ENCODE results near the gene RASAL1.

The RASAL1 gene

DNA sequence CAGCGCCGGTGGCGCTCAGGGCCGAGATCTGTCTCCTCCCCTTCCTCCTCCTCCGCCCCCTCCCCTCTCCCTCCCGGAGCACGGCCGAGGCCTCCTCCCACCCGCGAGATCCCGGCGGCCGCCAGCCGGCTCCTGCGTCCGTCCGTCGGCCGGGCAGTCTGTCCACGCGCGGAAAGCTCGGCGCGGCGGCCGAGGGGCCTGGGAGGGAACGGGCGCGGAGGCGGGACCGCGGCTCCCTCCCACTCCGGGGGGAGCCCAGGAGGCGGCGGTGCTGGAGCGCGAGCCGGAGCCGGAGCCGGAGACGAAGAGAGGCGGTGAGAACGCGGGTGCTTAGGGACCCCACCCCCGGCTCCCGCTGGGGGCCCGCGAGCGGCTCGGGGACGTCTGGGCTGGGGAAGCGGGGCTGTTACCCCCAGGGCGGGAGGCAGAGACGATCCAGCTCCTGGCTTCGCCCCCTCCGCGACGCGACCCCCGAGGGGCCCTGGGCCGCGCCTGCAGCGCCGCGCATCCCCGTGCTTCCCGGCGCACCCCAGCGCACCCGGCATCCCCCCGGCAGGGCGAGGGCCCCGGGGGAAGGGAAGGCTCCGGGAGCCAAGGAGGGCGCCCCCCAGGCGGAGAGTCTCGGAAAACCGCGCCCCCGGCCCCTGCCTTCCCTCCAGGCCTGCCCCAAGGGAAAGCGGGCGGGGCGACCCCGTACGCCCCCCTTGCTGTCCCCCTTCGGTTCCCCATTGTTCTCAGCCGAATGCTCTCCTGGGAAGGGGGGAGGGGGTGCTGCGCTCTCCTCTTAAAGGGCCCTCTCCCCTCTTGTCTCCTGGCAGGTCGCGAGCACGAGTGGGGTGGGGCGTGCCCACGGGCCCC is 78.7 kb downstream of the RASAL1 start, which contains the start of gene DTX1:
TSS of gene DTX1 (plus strand) at position 100 of the 858 bp plus-strand sequence. CDS start 1,463 bp downstream, outside the sequence.
- DNase-seq (ENCODE audit: low read depth): peak; percentile 14

DNA sequence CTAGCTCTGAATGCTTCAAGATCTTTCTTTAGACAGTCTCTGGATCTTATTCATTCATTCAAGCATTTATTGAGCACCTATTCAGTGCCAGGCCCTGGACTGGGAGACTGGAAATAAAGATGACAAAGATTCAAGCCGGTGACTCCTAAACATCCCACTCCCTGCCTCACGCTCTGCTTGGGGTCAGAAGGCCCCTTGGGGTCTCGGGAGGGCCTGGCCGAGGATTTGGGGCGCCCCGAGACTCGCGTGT is 79.3 kb downstream of the RASAL1 start:
- no peak for DNase-seq (ENCODE audit: low read depth)

DNA sequence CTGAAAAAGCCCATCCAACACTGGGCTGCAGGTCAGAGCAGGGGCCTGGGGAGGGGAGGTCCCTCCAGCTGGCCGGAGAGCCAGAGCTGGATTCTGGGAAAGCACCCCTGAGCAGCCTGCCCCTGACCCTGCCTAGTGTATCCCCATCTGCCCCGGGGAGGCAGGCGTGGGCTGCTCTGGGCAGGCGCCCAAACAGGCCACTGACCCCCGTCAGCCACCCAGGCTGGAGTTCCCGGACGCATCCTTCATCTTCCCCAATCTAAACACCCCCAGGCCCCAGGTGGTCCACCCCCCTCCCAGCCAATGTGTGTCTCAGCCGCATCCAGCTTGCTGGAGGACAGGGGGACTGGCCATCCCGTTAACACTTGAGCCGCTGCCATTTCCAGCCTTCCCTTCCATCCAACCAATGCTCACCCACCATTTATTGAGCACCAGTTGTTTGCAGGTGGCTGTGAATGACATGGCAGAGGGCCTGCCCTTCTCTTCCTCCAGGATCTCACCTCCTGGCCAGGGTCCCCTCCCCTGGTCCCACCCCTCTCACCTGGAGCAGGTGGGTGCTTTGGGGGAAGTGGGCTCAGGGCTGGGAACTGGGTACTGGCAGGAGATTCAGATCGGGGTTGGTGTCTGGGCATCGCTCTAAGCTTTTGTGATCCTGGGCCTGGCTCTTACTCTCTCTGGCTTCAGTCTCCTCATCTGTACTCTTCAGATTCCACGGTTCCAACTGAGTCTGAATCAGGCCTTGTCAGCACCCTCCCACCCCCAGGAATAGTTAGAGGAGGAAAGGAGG is 79.8 kb downstream of the RASAL1 start:
- DNase-seq (ENCODE audit: low read depth): no peak

DNA sequence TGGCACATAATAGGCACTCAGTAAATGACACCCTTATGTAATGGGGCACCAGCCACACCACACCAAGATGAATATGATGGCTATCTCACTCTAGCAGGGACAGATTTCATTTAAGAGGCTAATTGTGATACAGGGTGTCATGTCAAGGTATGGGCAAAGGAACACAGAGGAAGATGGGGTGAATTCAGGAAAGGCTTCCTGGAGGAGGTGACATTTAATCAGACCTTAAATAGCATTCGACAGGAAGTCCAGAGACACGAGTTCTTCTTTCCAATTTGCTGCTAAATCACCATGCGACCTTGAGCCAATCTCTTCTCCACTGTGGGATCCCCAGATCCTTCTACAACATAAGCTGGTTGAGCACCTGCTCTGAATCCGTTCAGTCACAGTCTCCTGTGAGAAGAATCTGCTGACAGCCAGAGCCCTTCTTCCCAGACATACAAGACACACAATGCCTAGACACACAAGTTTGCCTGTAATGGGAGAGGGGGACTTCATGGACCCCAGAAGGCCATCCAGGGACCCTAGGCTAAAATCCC is 80.5 kb downstream of the RASAL1 start:
- DNase-seq (ENCODE audit: low read depth): no peak

DNA sequence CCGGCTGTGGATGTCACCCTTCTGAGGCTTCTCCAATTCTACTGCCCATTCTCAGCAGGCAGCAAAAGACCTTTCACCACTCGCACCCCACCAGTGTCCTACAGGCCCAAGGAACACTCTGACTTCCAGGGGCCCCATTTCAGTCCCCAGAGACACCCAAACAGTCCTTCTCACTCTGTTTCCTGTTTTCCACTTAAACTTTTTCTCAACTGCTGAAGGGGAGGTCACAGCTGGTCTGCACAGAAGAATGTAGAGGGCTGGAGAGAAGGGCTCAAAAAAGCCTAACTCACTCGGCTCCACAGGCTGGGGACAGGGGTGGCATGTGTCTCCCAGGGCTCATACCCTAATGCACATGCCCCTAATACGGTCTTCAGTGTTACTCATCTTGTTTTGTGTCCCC is 83.2 kb downstream of the RASAL1 start:
- DNase-seq (ENCODE audit: low read depth): no peak

DNA sequence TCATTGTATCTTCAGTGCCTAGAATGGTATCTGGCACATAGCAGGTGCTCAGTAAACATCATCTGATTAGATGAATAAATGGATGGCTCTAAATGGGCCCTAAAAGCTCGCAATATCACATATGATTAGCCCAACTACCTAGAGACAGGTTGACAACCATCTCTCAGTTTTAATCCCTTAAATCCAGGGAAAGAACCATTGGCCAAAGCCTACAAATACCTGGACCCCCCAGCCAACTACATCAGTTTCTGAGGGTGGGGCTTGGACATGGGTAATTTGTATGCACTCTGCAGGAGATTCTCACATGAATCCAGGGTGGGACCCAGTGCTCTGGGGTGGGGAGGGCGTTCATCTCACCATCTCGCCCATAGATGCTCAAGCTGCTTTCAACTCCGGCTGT is 83.8 kb downstream of the RASAL1 start:
- DNase-seq (ENCODE audit: low read depth): no peak

DNA sequence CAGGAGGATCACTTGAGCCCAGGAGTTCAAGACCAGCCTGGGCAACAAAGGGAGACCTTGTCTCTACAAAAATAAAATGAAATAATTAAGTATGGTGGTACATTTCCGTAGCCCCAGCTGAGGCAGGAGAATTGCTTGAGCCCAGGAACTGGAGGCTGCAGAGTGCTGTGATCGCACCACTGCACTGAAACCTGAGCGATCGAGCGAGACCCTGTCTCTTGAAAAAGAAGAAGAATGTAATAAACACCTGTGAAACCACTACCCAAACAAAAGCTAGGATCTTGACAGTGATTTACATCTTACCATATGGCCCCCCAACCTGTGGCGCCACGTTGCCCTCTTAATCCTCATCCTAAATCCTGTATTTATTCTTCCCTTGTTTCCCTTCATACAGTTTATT is 84.8 kb downstream of the RASAL1 start:
- DNase-seq (ENCODE audit: low read depth): no peak

DNA sequence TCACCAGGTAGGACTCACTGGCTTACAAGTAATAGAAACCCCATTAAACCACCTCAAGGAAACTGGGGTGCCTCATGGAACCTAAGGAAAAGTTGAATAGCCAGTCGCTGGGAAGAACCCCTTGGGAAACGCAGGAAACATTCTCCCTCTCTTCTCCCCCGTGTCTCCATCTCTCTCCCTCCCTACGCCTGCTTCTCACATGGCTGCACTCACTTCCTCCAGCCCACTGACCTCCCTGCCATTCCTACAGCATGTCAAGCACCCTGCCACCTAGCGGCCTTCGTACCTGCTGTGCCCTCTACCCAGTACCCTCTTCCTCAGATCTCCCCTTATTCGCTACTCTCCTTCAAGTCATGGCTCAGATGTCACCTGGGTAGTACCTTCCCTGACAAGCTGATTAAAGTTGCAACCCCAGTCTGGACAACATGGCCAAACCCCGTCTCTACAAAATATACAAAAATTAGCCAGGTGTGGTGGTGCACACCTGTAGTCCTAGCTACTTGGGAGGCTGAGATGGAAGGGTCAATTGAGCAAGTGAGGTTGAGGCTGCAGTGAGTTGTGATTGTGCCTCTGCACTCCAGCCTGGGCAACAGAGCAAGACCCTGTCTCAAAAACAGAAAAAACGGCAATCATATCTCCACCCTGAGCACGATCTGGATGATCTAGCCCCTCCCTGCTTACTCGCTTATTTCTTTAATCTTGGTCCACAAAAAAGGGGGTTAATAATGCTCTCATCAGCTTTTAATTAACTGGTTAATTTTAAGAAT is 85.4 kb downstream of the RASAL1 start:
- DNase-seq (ENCODE audit: low read depth): no peak
